ENCODE data around the gene CHMP1B. TPM values are rescaled to one million over a fixed set of nuclear protein-coding genes. Genes with fewer than 3 reads are reported as not detected.
A peak's percentile ranks its signal among the peaks of the same experiment; 100 is the strongest.

CHMP1B gene
- total and polyA plus RNA-seq, 9 of the 15 experiments (the other 6 are each of a cell fraction or from before 2014, with no cell fraction given): 12.3 to 29.9 (median 19.0) TPM

DNA sequence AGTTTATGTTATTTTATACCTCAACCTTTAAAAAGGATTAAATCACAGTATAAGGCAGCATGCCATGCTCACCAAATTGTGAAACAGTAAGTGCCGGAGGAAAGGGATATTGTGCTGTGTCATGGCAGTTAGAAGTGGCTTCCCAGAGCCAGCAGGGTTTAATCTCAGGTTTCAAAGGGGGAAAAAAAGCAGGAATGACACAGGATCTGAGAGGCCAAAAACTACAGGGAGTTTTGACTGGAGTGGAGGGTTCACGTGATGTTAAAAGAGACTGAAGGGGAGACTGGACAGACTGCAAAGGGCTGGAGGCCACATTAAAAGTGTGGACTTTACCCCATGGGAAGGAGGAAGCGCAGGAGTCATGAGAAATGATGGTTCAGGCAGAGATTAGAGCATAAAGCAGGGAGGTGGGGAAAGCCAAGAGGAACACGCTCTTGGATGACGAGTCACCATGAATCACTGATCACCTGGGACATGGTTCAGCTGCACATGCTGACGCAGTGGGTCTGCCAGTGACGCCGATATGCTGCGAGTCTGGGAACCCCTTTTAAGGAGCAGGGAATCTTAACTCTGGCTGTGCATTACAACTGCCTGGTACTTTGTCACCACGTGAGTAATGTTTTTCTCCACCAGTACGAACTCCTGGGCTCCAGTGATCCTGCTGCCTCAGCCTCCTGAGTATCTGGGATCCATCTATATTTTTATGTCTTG, 6.1 kb downstream of the CHMP1B start (continued):
- TF ChIP-seq LEF1 (IDR thresholded peaks at IDR 0.05) (peak; percentile 35; the same call in 1 of the 2 replicates), KAT7 (CRISPR knock-in tag; IDR thresholded peaks at IDR 0.05; ENCODE audit: borderline replicate concordance) (no peak), SRSF3 (IDR thresholded peaks at IDR 0.05; ENCODE audit: insufficient read depth, low read length) (no peak), HSF4 (CRISPR knock-in tag; IDR thresholded peaks at IDR 0.05; ENCODE audit: borderline replicate concordance) (no peak), PTBP1 (IDR thresholded peaks at IDR 0.05; ENCODE audit: low read depth, low read length) (no peak), RAD21 (CRISPR knock-in tag; conservative IDR thresholded peaks at IDR 0.05 in 1 of 2, IDR thresholded peaks at IDR 0.05 in 1 of 2) (no peak), FOXA1 (IDR thresholded peaks at IDR 0.05; ENCODE audit: borderline replicate concordance) (no peak), HNRNPUL1 (IDR thresholded peaks at IDR 0.05; ENCODE audit: low read length) (no peak), PHB2 (IDR thresholded peaks at IDR 0.05; ENCODE audit: low read depth) (no peak), ZNF551 (CRISPR knock-in tag; IDR thresholded peaks at IDR 0.05) (no peak), PRMT5 (CRISPR knock-in tag; IDR thresholded peaks at IDR 0.05) (no peak), YBX1 (IDR thresholded peaks at IDR 0.05) (no peak), BCOR (IDR thresholded peaks at IDR 0.05) (0 out of 2 replicates have a peak, but pooled peaks have one; percentile 31), HMGN3 (IDR thresholded peaks at IDR 0.05; ENCODE audit: borderline replicate concordance, extremely low read depth, insufficient read length, low read depth, low read length) (no peak), ZNF79 (CRISPR knock-in tag; IDR thresholded peaks at IDR 0.05; ENCODE audit: low read depth) (no peak)
- TF ChIP-seq, protein P1, sequence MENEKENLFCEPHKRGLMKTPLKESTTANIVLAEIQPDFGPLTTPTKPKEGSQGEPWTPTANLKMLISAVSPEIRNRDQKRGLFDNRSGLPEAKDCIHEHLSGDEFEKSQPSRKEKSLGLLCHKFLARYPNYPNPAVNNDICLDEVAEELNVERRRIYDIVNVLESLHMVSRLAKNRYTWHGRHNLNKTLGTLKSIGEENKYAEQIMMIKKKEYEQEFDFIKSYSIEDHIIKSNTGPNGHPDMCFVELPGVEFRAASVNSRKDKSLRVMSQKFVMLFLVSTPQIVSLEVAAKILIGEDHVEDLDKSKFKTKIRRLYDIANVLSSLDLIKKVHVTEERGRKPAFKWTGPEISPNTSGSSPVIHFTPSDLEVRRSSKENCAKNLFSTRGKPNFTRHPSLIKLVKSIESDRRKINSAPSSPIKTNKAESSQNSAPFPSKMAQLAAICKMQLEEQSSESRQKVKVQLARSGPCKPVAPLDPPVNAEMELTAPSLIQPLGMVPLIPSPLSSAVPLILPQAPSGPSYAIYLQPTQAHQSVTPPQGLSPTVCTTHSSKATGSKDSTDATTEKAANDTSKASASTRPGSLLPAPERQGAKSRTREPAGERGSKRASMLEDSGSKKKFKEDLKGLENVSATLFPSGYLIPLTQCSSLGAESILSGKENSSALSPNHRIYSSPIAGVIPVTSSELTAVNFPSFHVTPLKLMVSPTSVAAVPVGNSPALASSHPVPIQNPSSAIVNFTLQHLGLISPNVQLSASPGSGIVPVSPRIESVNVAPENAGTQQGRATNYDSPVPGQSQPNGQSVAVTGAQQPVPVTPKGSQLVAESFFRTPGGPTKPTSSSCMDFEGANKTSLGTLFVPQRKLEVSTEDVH (IDR thresholded peaks at IDR 0.05; ENCODE audit: low read depth, partially characterized antibody): no peak
- TF ChIP-seq, protein P2, sequence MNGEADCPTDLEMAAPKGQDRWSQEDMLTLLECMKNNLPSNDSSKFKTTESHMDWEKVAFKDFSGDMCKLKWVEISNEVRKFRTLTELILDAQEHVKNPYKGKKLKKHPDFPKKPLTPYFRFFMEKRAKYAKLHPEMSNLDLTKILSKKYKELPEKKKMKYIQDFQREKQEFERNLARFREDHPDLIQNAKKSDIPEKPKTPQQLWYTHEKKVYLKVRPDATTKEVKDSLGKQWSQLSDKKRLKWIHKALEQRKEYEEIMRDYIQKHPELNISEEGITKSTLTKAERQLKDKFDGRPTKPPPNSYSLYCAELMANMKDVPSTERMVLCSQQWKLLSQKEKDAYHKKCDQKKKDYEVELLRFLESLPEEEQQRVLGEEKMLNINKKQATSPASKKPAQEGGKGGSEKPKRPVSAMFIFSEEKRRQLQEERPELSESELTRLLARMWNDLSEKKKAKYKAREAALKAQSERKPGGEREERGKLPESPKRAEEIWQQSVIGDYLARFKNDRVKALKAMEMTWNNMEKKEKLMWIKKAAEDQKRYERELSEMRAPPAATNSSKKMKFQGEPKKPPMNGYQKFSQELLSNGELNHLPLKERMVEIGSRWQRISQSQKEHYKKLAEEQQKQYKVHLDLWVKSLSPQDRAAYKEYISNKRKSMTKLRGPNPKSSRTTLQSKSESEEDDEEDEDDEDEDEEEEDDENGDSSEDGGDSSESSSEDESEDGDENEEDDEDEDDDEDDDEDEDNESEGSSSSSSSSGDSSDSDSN (IDR thresholded peaks at IDR 0.05; ENCODE audit: borderline replicate concordance in 1 of 2, low read depth in 2 of 2, low read length in 2 of 2): no peak
- TF ChIP-seq, protein P3, sequence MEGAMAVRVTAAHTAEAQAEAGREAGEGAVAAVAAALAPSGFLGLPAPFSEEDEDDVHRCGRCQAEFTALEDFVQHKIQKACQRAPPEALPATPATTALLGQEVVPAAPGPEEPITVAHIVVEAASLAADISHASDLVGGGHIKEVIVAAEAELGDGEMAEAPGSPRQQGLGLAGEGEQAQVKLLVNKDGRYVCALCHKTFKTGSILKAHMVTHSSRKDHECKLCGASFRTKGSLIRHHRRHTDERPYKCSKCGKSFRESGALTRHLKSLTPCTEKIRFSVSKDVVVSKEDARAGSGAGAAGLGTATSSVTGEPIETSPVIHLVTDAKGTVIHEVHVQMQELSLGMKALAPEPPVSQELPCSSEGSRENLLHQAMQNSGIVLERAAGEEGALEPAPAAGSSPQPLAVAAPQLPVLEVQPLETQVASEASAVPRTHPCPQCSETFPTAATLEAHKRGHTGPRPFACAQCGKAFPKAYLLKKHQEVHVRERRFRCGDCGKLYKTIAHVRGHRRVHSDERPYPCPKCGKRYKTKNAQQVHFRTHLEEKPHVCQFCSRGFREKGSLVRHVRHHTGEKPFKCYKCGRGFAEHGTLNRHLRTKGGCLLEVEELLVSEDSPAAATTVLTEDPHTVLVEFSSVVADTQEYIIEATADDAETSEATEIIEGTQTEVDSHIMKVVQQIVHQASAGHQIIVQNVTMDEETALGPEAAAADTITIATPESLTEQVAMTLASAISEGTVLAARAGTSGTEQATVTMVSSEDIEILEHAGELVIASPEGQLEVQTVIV (CRISPR knock-in tag; IDR thresholded peaks at IDR 0.05; ENCODE audit: borderline replicate concordance): no peak
- TF ChIP-seq, protein P4, sequence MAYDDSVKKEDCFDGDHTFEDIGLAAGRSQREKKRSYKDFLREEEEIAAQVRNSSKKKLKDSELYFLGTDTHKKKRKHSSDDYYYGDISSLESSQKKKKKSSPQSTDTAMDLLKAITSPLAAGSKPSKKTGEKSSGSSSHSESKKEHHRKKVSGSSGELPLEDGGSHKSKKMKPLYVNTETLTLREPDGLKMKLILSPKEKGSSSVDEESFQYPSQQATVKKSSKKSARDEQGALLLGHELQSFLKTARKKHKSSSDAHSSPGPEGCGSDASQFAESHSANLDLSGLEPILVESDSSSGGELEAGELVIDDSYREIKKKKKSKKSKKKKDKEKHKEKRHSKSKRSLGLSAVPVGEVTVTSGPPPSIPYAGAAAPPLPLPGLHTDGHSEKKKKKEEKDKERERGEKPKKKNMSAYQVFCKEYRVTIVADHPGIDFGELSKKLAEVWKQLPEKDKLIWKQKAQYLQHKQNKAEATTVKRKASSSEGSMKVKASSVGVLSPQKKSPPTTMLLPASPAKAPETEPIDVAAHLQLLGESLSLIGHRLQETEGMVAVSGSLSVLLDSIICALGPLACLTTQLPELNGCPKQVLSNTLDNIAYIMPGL (CRISPR knock-in tag; IDR thresholded peaks at IDR 0.05): no peak
